B cell (primary cell): ENCODE measurements around the gene SIX5. TPM values are rescaled to one million over a fixed set of nuclear protein-coding genes. Genes with fewer than 3 reads are reported as not detected.

Experiments
- ATAC-seq: fragments of 200-7000 bp; cut with Tn5 transposase; one replicate; pipeline ENCODE4 v1.10.0; 2021; ENCODE audit warnings: low read depth, mild to moderate bottlenecking, moderate number of reproducible peaks, moderate library complexity
- CTCF ChIA-PET: fragments of 350-600 bp; sonication (Branson Sonifier 250); formaldehyde crosslinking; loops from one replicate; lab custom pipeline; 2021; ENCODE audit warnings: antibody characterized with exemption, inconsistent platforms; lab: Charles Lee
- POLR2A ChIA-PET: fragments of 350-600 bp; sonication (Branson Sonifier 250); formaldehyde crosslinking; loops from one replicate; lab custom pipeline; 2021; ENCODE audit warnings: antibody characterized with exemption; lab: Charles Lee
- DNase-seq: peaks from one replicate; pipeline ENCODE4 v3.0.0; 2013
- H2AFZ ChIP-seq: 2 replicates; pipeline ENCODE4 v1.6.1; 2012; ENCODE audit warnings: mild to moderate bottlenecking, low read depth, low read length; ENCODE audit not compliant: insufficient read depth, poor library complexity, severe bottlenecking
- H3K27ac ChIP-seq, 2 donors: 1 replicate in 1 of 2; 2 replicates in 1 of 2; pipeline ENCODE4 v1.5.1; 2012 to 2013; ENCODE audit warnings: low read length in 2 of 2, mild to moderate bottlenecking in 2 of 2, moderate library complexity in 1 of 2
- H3K27me3 ChIP-seq, 4 experiments: fragments of 200-600 bp in 1 of 4; sonication (generic) in 1 of 4; replicated peaks in 1 of 4; 1 replicate in 2 of 4; 2 replicates in 2 of 4; pipeline versions ENCODE4 v1.6.1 to v1.7.0; 2013 to 2016; ENCODE audit warnings: low read length in 3 of 4, mild to moderate bottlenecking in 2 of 4, mixed read lengths in 1 of 4, moderate library complexity in 1 of 4; ENCODE audit not compliant: insufficient read depth in 4 of 4, control insufficient read depth in 3 of 4; ENCODE audit errors: control extremely low read depth in 1 of 4
- H3K36me3 ChIP-seq, 2 experiments: replicated peaks in 1 of 2; 1 replicate in 1 of 2; 2 replicates in 1 of 2; pipeline versions ENCODE4 v1.6.1 to v1.7.1; 2013; ENCODE audit warnings: low read length in 1 of 2; ENCODE audit not compliant: insufficient read depth in 2 of 2, control insufficient read depth in 1 of 2; ENCODE audit errors: control extremely low read depth in 1 of 2, extremely low read depth in 1 of 2
- H3K4me1 ChIP-seq, 2 donors: fragments of 200-600 bp in 1 of 2; sonication (generic) in 1 of 2; 1 replicate in 1 of 2; 2 replicates in 1 of 2; pipeline versions ENCODE4 v1.5.1 to v1.6.1; 2013 to 2017; ENCODE audit warnings: low read length in 2 of 2; ENCODE audit not compliant: control insufficient read depth in 2 of 2, insufficient read depth in 2 of 2
- H3K4me2 ChIP-seq: replicated peaks from 2 replicates; pipeline ENCODE3; 2012; ENCODE audit warnings: mild to moderate bottlenecking, low read depth, low read length; ENCODE audit not compliant: poor library complexity, severe bottlenecking
- H3K4me3 ChIP-seq, 5 experiments: fragments of 200-600 bp in 1 of 5; sonication (generic) in 1 of 5; 1 replicate in 3 of 5; 2 replicates in 2 of 5; pipeline versions ENCODE4 v1.5.1 to v1.7.0; 2011 to 2016; ENCODE audit warnings: low read length in 4 of 5, mild to moderate bottlenecking in 4 of 5, low read depth in 2 of 5, control low read depth in 1 of 5, moderate library complexity in 1 of 5; ENCODE audit not compliant: insufficient read depth in 1 of 5; ENCODE audit errors: control extremely low read depth in 1 of 5, extremely low read depth in 1 of 5
- H3K79me2 ChIP-seq: fragments of 200-600 bp; sonication (generic); one replicate; pipeline ENCODE4 v1.6.0; 2016; ENCODE audit warnings: low read length; ENCODE audit not compliant: control insufficient read depth, insufficient read depth
- H3K9ac ChIP-seq: fragments of 200-600 bp; sonication (generic); 2 replicates; pipeline ENCODE4 v1.6.1; 2017; ENCODE audit warnings: mild to moderate bottlenecking, low read length, moderate library complexity
- H3K9me3 ChIP-seq, 3 donors: one replicate each; pipeline versions ENCODE4 v1.6.1 to v1.7.1; 2013; ENCODE audit warnings: low read length in 2 of 3; ENCODE audit not compliant: control insufficient read depth in 2 of 3, insufficient read depth in 1 of 3; ENCODE audit errors: control extremely low read depth in 1 of 3
- H4K20me1 ChIP-seq: 2 replicates; pipeline ENCODE4 v1.6.0; 2012; ENCODE audit warnings: mild to moderate bottlenecking, low read length; ENCODE audit not compliant: insufficient read depth, control insufficient read depth, poor library complexity, severe bottlenecking
- H3K27ac Mint-ChIP-seq: one replicate; pipeline ENCODE4 v1.8.0; 2021; ENCODE audit warnings: mixed read lengths
- H3K27me3 Mint-ChIP-seq: one replicate; pipeline ENCODE4 v1.8.0; 2021; ENCODE audit warnings: mixed read lengths
- H3K4me1 Mint-ChIP-seq: one replicate; pipeline ENCODE4 v1.8.0; 2021; ENCODE audit warnings: mixed read lengths
- H3K4me3 Mint-ChIP-seq: one replicate; pipeline ENCODE4 v1.8.0; 2021; ENCODE audit warnings: mixed read lengths
- H3K9me3 Mint-ChIP-seq: one replicate; pipeline ENCODE4 v1.8.0; 2022; ENCODE audit warnings: mixed read lengths; ENCODE audit not compliant: insufficient read depth
- CTCF ChIP-seq: fragments of 200-600 bp; IDR thresholded peaks from one replicate; pipeline ENCODE4 v1.8.0; 2022; ENCODE audit warnings: antibody characterized with exemption, mild to moderate bottlenecking
- EZH2 ChIP-seq: IDR thresholded peaks from 2 replicates; pipeline ENCODE4 v1.6.1; 2012; ENCODE audit warnings: borderline replicate concordance, low read depth, mild to moderate bottlenecking, moderate library complexity, low read length; ENCODE audit not compliant: insufficient read depth, poor library complexity, severe bottlenecking
- WGBS: methylation state at CpG from one replicate; pipeline ENCODE4 v1.1.5; 2013; ENCODE audit warnings: missing lambda C conversion rate; ENCODE audit not compliant: insufficient coverage; 5-methylcytosine and 5-hydroxymethylcytosine counted together
- intact Hi-C: fragments of 100-400 bp; cut with micrococcal nuclease; formaldehyde crosslinking; loops from one replicate; pipeline ENCODE4 v1.10.0; 2022
- polyA plus RNA-seq: library from polyadenylated mRNA; depleted of rRNA; stranded (reverse); fragments of >200 nt; gene quantifications from 2 replicates; pipeline ENCODE4 v1.2.3, GENCODE V29; 2012
- total RNA-seq, 2 donors: library from RNA; stranded (reverse); fragments of 120-200 nt in 1 of 2; gene quantifications; 1 replicate in 1 of 2; 2 replicates in 1 of 2; pipeline versions ENCODE4 v1.2.3 to v1.2.4, GENCODE V29; 2013 to 2022

The SIX5 gene
- total and polyA plus RNA-seq, 2 donors (not counting 1 experiment from before 2014, with no cell fraction given), result 1.4 to 2.1 TPM

- Histone ChIP-seq H4K20me1 (no peaks in the 10 kb centered on the region), H3K9me3 (no peaks in the 10 kb centered on the region), H3K36me3 (no peaks in the 10 kb centered on the region), H3K4me1 (no peaks in the 10 kb centered on the region), H3K27ac (no peak overlapping the region), H2AFZ (no peak overlapping the region), H3K4me2 (no peak overlapping the region), H3K79me2 (no peaks in the 10 kb centered on the region), H3K9ac (no peak overlapping the region), H3K4me3 (no peak overlapping the region), H3K27me3 (no peaks in the 10 kb centered on the region)
- Mint-ChIP-seq H3K27ac (no peak overlapping the region), H3K27me3 (peaks cover 11% of the 10 kb centered on the region), H3K9me3 (no peaks in the 10 kb centered on the region), H3K4me3 (no peak overlapping the region), H3K4me1 (no peaks in the 10 kb centered on the region)
- CTCF ChIA-PET, result no interaction called here
- DNase-seq (no peak), ATAC-seq (no peak)
- intact Hi-C loops, result no loop called here
- TF ChIP-seq CTCF, result no peak
- TF ChIP-seq EZH2, result no peak
- POLR2A ChIA-PET, result no interaction called here
- WGBS, result 91% methylated on average over 8 of the region's 10 CpGs
Observed at GRCh38 chr19:45739498-45740439, 29.3 kb downstream of the SIX5 start.

GRCh38 chr19:45733160-45733810, 35.8 kb downstream of the SIX5 start, which contains the start of gene MEIOSIN:
MEIOSIN (plus strand) TSS chr19:45733439; CDS start chr19:45735377, 1,938 bp downstream.
- ATAC-seq (no peak), DNase-seq (no peak)
- H3K9me3 ChIP-seq, result peaks cover 0 to 6% (median 0%) of the 10 kb centered on the region in 3 donors
- no peak within 1 kb of the TSS for H3K27ac Mint-ChIP-seq
- no peak within 1 kb of the TSS for H3K27ac ChIP-seq
- H4K20me1 ChIP-seq, result peaks cover 7% of the 10 kb centered on the region
- H3K4me3 ChIP-seq, result no peak within 1 kb of the TSS
- H3K27me3 ChIP-seq, result no peaks in the 10 kb centered on the region
- peaks cover 20% of the 10 kb centered on the region for H3K4me1 Mint-ChIP-seq
- H3K4me3 Mint-ChIP-seq, result no peak within 1 kb of the TSS
- no peaks in the 10 kb centered on the region for H3K9me3 Mint-ChIP-seq
- H3K9ac ChIP-seq, result no peak within 1 kb of the TSS
- H3K27me3 Mint-ChIP-seq, result peaks cover 4% of the 10 kb centered on the region
- H2AFZ ChIP-seq, result no peak within 1 kb of the TSS
- CTCF ChIA-PET, result interaction anchor here (1.0 to 1.5 kb wide), 2 partner anchors 18 to 49 kb away, joined by 3 to 6 read pairs; no protein-coding TSS in a partner anchor
- WGBS, result 97% methylated on average over 59 of the region's 59 CpGs
- intact Hi-C loops, result no loop called here
- POLR2A ChIA-PET, result no interaction called here
- H3K4me1 ChIP-seq, result peaks cover 11 to 24% of the 10 kb centered on the region in 2 donors
- no peaks in the 10 kb centered on the region for H3K36me3 ChIP-seq
- peaks cover 28% of the 10 kb centered on the region for H3K79me2 ChIP-seq
- no peak within 1 kb of the TSS for H3K4me2 ChIP-seq
- TF ChIP-seq CTCF (no peak), EZH2 (no peak)
